ENCODE data around the gene DAPP1. TPM values are rescaled to one million over a fixed set of nuclear protein-coding genes. Genes with fewer than 3 reads are reported as not detected.

Gene DAPP1
- total RNA-seq, 2 experiments from 2014 or later = 55.7 to 71.9 TPM

DNA sequence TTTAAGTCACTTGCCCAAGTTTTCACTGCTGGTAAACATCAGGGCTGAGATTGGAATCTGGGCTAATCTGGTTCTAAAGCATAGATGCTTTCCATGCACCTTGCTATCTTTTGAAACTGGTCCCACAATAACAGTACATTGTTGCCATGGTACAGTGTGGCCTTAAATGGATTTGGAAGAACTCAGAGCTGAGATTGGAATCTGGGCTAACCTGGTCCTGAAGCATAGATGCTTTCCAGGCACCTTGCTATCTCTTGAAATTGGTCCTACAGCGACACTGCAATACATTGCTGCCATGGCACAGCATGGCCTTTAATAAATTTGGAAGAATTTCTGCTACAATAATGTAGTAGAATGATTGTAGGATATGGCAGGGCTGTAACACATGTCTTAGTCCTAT lies 28.6 kb downstream of the DAPP1 start:
- no peaks in the 10 kb centered on the region for H3K9me2 ChIP-seq (ENCODE audit: insufficient read depth, low read length)
- BruUV-seq (replicated peaks) = no TSS peak
- H3K27ac ChIP-seq (ENCODE audit: low read depth, low read length, poor library complexity, severe bottlenecking) = peak overlapping the region; percentile 75
- intact Hi-C loops (cut with micrococcal nuclease; ENCODE audit: unreplicated experiment) = no loop called here
- no peak for DNase-seq (ENCODE audit: low spot score)
- H3K4me2 ChIP-seq (ENCODE audit: low read length) = peak overlapping the region; percentile 72; the same call in 1 of the 2 replicates
- no peak overlapping the region for H3K4me3 ChIP-seq (ENCODE audit: low read depth, low read length, poor library complexity, severe bottlenecking)
- peaks cover 75% of the 10 kb centered on the region for H3K36me3 ChIP-seq (ENCODE audit: insufficient read depth, low read length)
- H3K79me2 ChIP-seq (ENCODE audit: insufficient read depth, low read depth, low read length) = peaks cover 12% of the 10 kb centered on the region; the same call in 1 of the 2 replicates
- no peak overlapping the region for H2AFZ ChIP-seq (ENCODE audit: low read length)
- H4K20me1 ChIP-seq (ENCODE audit: insufficient read depth, low read length) = 0 out of 2 replicates have a peak, but pooled peaks cover 4% of the 10 kb centered on the region
- H3K4me1 ChIP-seq (ENCODE audit: insufficient read depth, low read length, poor library complexity, severe bottlenecking) = peaks cover 49% of the 10 kb centered on the region
- CTCF ChIA-PET (ENCODE audit: unreplicated experiment) = no interaction called here
- no peaks in the 10 kb centered on the region for H3K9me3 ChIP-seq (ENCODE audit: low read length)
- POLR2A ChIA-PET = interaction anchor here (1.2 to 3.9 kb wide), 7 partner anchors 13 to 34 kb away, joined by 4 to 30 read pairs (median 15); partner anchors contain the start of gene DAPP1
- TF ChIP-seq, protein P1, sequence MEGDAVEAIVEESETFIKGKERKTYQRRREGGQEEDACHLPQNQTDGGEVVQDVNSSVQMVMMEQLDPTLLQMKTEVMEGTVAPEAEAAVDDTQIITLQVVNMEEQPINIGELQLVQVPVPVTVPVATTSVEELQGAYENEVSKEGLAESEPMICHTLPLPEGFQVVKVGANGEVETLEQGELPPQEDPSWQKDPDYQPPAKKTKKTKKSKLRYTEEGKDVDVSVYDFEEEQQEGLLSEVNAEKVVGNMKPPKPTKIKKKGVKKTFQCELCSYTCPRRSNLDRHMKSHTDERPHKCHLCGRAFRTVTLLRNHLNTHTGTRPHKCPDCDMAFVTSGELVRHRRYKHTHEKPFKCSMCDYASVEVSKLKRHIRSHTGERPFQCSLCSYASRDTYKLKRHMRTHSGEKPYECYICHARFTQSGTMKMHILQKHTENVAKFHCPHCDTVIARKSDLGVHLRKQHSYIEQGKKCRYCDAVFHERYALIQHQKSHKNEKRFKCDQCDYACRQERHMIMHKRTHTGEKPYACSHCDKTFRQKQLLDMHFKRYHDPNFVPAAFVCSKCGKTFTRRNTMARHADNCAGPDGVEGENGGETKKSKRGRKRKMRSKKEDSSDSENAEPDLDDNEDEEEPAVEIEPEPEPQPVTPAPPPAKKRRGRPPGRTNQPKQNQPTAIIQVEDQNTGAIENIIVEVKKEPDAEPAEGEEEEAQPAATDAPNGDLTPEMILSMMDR (conservative IDR thresholded peaks at IDR 0.05; ENCODE audit: low read length) = no peak
- TF ChIP-seq EZH2phosphoT487 (IDR thresholded peaks at IDR 0.05; ENCODE audit: borderline replicate concordance, low read depth, low read length) = no peak

- Histone ChIP-seq H3K4me3 (ENCODE audit: low read depth, low read length, poor library complexity, severe bottlenecking) (peak overlapping the region; percentile 13), H3K27ac (ENCODE audit: low read depth, low read length, poor library complexity, severe bottlenecking) (peak overlapping the region; percentile 75), H3K4me2 (ENCODE audit: low read length) (peak overlapping the region; percentile 72), H3K4me1 (ENCODE audit: insufficient read depth, low read length, poor library complexity, severe bottlenecking) (peaks cover 49% of the 10 kb centered on the region), H3K9me2 (ENCODE audit: insufficient read depth, low read length) (no peaks in the 10 kb centered on the region), H2AFZ (ENCODE audit: low read length) (no peak overlapping the region), H3K36me3 (ENCODE audit: insufficient read depth, low read length) (peaks cover 68% of the 10 kb centered on the region), H3K79me2 (ENCODE audit: insufficient read depth, low read depth, low read length) (peaks cover 12% of the 10 kb centered on the region; the same call in 1 of the 2 replicates), H4K20me1 (ENCODE audit: insufficient read depth, low read length) (0 out of 2 replicates have a peak, but pooled peaks cover 4% of the 10 kb centered on the region), H3K9me3 (ENCODE audit: low read length) (no peaks in the 10 kb centered on the region)
- ChIA-PET CTCF (ENCODE audit: unreplicated experiment) (no interaction called here), POLR2A (interaction anchor here (0.6 to 3.9 kb wide), 13 partner anchors 9 to 101 kb away, joined by 3 to 30 read pairs (median 5); partner anchors contain the start of genes DAPP1 and DNAJB14)
- BruUV-seq (replicated peaks) = no TSS peak
- intact Hi-C loops (cut with micrococcal nuclease; ENCODE audit: unreplicated experiment) = loop anchor here (2.0 kb wide), 1 partner anchor 29 kb away; the partner anchor contains the start of gene DAPP1
- TF ChIP-seq EZH2phosphoT487 (IDR thresholded peaks at IDR 0.05; ENCODE audit: borderline replicate concordance, low read depth, low read length) = no peak
- TF ChIP-seq, protein P1 (conservative IDR thresholded peaks at IDR 0.05; ENCODE audit: low read length) = no peak
- no peak for DNase-seq (ENCODE audit: low spot score)
These were observed 29.3 kb downstream of the DAPP1 start for GRCh38 chr4:99845708-99846469.
